Sigmoid colon (tissue), 7 donors: ENCODE measurements around the gene PLA2G12A. TPM values are rescaled to one million over a fixed set of nuclear protein-coding genes. Genes with fewer than 3 reads are reported as not detected.

ENCODE experiments used
- DNase-seq: peaks from one replicate; pipeline ENCODE4 v3.0.0-alpha.2; 2019
- H3K27ac ChIP-seq, 4 donors: fragments of 200-600 bp; sonication (generic); one replicate each; pipeline ENCODE4 v1.5.1; 2016 to 2019; ENCODE audit warnings: mild to moderate bottlenecking in 1 of 4
- H3K27me3 ChIP-seq, 3 donors: fragments of 200-600 bp; sonication (generic); one replicate each; pipeline ENCODE4 v1.5.1; 2019; ENCODE audit warnings: mild to moderate bottlenecking in 1 of 3
- H3K36me3 ChIP-seq, 4 donors: fragments of 200-600 bp; sonication (generic); one replicate each; pipeline ENCODE4 v1.5.1; 2016 to 2019
- H3K4me1 ChIP-seq, 4 donors: fragments of 200-600 bp; sonication (generic); one replicate each; pipeline ENCODE4 v1.5.1; 2017 to 2019
- H3K4me3 ChIP-seq, 4 donors: fragments of 200-600 bp; sonication (generic); one replicate each; pipeline ENCODE4 v1.5.1; 2017 to 2019; ENCODE audit warnings: mild to moderate bottlenecking in 2 of 4, moderate library complexity in 1 of 4
- H3K9me3 ChIP-seq, 4 donors: fragments of 200-600 bp in 3 of 4; sonication (generic) in 3 of 4; one replicate each; pipeline versions ENCODE4 v1.5.1 to v1.6.1; 2013 to 2019
- EP300 ChIP-seq, 4 donors: sonication (generic); formaldehyde crosslinking; IDR thresholded peaks; one replicate each; pipeline ENCODE4 v1.6.1; 2017; ENCODE audit warnings: antibody characterized with exemption in 4 of 4
- POLR2A ChIP-seq, 2 donors: fragments of 450-650 bp; IDR thresholded peaks; one replicate each; pipeline ENCODE4 v1.6.1; 2016; ENCODE audit warnings: antibody characterized with exemption in 2 of 2, mild to moderate bottlenecking in 2 of 2, moderate library complexity in 2 of 2
- POLR2AphosphoS5 ChIP-seq, 4 donors: sonication (generic); formaldehyde crosslinking; IDR thresholded peaks; one replicate each; pipeline ENCODE4 v1.6.1; 2017; ENCODE audit warnings: antibody characterized with exemption in 4 of 4
- WGBS, 2 donors: extraction: QIAGEN DNeasy Blood & Tissue Kit; methylation state at CpG; one replicate each; pipeline ENCODE4 v1.1.7; 2013; 5-methylcytosine and 5-hydroxymethylcytosine counted together
- intact Hi-C: fragments of 100-400 bp; cut with DNase I; formaldehyde crosslinking; loops from one replicate; pipeline ENCODE4 v1.15.1; 2023
- polyA plus RNA-seq, 3 donors: library from polyadenylated mRNA; stranded (reverse); fragments of 200-250 nt; gene quantifications; one replicate each; pipeline ENCODE4 v1.2.3, GENCODE V29; 2013
- total RNA-seq, 4 donors: library from RNA; depleted of rRNA; stranded (reverse); fragments of >200 nt; gene quantifications; one replicate each; pipeline ENCODE4 v1.1.0, GENCODE V29; 2016
- TF ChIP-seq, protein P1 (sequence below), 4 experiments: fragments of 450-650 bp in 3 of 4; fragments of 200-600 bp in 1 of 4; IDR thresholded peaks; one replicate each; pipeline ENCODE4 v1.5.1; 2016 to 2019; ENCODE audit warnings: antibody characterized with exemption in 4 of 4, mild to moderate bottlenecking in 3 of 4, moderate library complexity in 2 of 4
- donor health status: healthy with polysubstance abuse.
- donor health status: Bipolar disorder and iron deficiency.
- donor health status: healthy.

The PLA2G12A gene
- total and polyA plus RNA-seq, 7 donors = 6.6 to 94.8 (median 22.8) TPM

DNA sequence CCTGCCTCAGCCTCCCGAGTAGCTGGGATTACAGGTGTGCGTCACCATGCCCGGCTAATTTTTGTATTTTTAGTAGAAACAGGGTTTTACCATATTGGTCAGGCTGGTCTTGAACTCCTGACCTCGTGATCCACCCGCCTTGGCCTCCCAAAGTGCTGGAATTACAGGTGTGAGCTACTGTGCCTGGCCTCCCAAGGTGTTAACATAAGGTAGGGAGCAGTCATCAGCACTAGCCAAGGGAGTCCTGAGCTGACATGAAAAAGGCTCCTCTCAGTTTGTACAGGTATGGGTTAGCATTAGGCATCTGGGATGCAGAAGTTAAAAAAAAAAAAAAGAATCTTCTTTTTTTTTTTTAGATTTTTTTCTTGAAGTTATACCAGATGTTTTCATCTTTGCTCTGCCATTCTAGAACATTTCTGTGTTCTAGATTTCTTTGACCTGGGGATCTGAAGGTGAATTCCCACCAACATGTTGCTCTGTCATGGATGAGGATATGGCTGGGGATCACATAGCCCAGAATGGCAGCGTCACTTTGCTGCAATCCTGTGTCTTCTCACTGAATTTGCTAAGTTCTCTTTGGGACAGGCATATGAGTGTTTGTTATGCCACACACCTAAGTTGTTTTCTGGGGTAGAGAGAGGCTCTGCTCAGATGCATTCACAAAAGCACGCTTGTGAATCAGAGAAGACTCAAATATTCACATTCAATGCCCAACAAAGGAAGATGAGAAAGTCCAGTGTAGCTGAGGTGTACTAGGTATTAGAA, 24.4 kb upstream of the PLA2G12A start:
- no peak for TF ChIP-seq EP300 (IDR thresholded peaks at IDR 0.05)

GRCh38 chr4:109752525-109752924, 22.7 kb upstream of the PLA2G12A start:
- TF ChIP-seq EP300 (IDR thresholded peaks at IDR 0.05) (no peak), POLR2A (IDR thresholded peaks at IDR 0.05) (no peak), POLR2AphosphoS5 (IDR thresholded peaks at IDR 0.05) (no peak)
- TF ChIP-seq, protein P1, sequence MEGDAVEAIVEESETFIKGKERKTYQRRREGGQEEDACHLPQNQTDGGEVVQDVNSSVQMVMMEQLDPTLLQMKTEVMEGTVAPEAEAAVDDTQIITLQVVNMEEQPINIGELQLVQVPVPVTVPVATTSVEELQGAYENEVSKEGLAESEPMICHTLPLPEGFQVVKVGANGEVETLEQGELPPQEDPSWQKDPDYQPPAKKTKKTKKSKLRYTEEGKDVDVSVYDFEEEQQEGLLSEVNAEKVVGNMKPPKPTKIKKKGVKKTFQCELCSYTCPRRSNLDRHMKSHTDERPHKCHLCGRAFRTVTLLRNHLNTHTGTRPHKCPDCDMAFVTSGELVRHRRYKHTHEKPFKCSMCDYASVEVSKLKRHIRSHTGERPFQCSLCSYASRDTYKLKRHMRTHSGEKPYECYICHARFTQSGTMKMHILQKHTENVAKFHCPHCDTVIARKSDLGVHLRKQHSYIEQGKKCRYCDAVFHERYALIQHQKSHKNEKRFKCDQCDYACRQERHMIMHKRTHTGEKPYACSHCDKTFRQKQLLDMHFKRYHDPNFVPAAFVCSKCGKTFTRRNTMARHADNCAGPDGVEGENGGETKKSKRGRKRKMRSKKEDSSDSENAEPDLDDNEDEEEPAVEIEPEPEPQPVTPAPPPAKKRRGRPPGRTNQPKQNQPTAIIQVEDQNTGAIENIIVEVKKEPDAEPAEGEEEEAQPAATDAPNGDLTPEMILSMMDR (IDR thresholded peaks at IDR 0.05) = no peak
- WGBS, 2 donors = 0 to 65% methylated on average over 1 of the region's 1 CpG
- Histone ChIP-seq H3K27ac (no peak overlapping the region), H3K27me3 (no peaks in the 10 kb centered on the region), H3K36me3 (no peaks in the 10 kb centered on the region), H3K4me1 (no peaks in the 10 kb centered on the region), H3K4me3 (no peak overlapping the region), H3K9me3 (no peaks in the 10 kb centered on the region)
- no peak for DNase-seq
- intact Hi-C loops = no loop called here

More for the DNA sequence above, 24.4 kb upstream of the PLA2G12A start:
- DNase-seq = no peak
- intact Hi-C loops = no loop called here
- H3K4me3 ChIP-seq = no peak overlapping the region
- 83 to 92% methylated on average over 7 of the region's 7 CpGs for WGBS, 2 donors
- H3K36me3 ChIP-seq = no peaks in the 10 kb centered on the region
- H3K9me3 ChIP-seq = no peaks in the 10 kb centered on the region
- H3K27ac ChIP-seq = no peak overlapping the region
- H3K4me1 ChIP-seq = no peaks in the 10 kb centered on the region
- H3K27me3 ChIP-seq = no peaks in the 10 kb centered on the region

DNA sequence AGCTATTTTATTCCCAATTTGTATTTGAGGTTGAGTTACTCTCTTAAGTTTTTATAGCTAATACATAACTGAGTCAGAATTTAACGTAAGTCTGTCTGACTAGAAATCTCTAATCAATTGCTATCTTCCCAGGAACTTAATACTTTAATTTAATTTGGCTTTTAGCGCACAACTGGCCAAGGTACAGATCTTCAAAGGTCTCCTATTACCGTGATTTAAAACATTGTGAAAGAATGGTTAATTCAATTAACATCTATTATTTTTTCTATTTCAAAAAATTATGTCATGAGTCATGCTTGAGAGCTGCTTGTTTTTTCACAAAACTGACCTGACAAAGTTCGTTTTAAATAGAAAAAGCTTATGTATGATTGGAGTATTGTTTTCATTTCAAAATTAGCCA, 22.0 kb upstream of the PLA2G12A start:
- TF ChIP-seq EP300 (IDR thresholded peaks at IDR 0.05) = no peak
- no peak for TF ChIP-seq POLR2AphosphoS5 (IDR thresholded peaks at IDR 0.05)
- no peak for TF ChIP-seq POLR2A (IDR thresholded peaks at IDR 0.05)
- Histone ChIP-seq H3K4me3 (no peak overlapping the region), H3K4me1 (no peaks in the 10 kb centered on the region), H3K9me3 (no peaks in the 10 kb centered on the region), H3K36me3 (no peaks in the 10 kb centered on the region), H3K27ac (no peak overlapping the region), H3K27me3 (no peaks in the 10 kb centered on the region)
- no peak for DNase-seq
- WGBS, 2 donors = 93% methylated on average over 4 of the region's 4 CpGs
- intact Hi-C loops = no loop called here

DNA sequence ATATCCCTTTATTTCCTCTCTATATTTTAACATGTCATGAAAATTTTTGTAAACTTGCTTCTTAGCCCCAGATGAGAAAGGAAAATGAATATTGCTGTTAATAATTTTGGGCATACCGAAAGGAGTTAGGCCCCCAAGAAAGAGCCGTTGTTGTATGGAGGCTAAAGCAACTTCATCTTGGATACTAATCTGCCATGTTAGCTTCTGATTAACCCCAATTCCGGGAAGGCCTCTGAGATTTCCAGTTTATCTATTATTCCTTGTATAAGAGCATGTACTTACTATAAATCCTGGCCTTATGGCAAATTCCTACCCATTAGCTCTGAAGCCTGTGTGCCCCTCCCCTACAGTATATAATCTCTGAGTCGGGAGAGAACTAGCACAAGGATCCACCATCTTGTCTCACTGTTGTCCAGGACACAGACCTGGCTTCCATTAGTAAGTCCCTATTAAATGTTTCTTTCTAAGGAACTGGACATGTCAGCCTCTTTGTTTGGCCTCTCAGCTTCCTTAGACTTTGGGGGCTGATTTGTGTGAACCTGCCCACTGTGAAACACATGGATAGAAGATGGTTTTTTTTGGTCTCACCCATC, 20.9 kb upstream of the PLA2G12A start:
- H3K4me3 ChIP-seq = no peak overlapping the region
- no peaks in the 10 kb centered on the region for H3K36me3 ChIP-seq
- no peaks in the 10 kb centered on the region for H3K4me1 ChIP-seq
- DNase-seq = no peak
- H3K27ac ChIP-seq = no peak overlapping the region
- WGBS, 2 donors = 95% methylated on average over 4 of the region's 4 CpGs
- TF ChIP-seq, protein P1 (IDR thresholded peaks at IDR 0.05) = no peak
- no peak for TF ChIP-seq POLR2A (IDR thresholded peaks at IDR 0.05)
- no peak for TF ChIP-seq POLR2AphosphoS5 (IDR thresholded peaks at IDR 0.05)
- no peak for TF ChIP-seq EP300 (IDR thresholded peaks at IDR 0.05)
- no peaks in the 10 kb centered on the region for H3K9me3 ChIP-seq
- H3K27me3 ChIP-seq = no peaks in the 10 kb centered on the region
- intact Hi-C loops = no loop called here

- 82 to 87% methylated on average over 7 of the region's 7 CpGs for WGBS, 2 donors
- H3K4me1 ChIP-seq = no peaks in the 10 kb centered on the region
- no peak for DNase-seq
- no peaks in the 10 kb centered on the region for H3K27me3 ChIP-seq
- no peak for TF ChIP-seq POLR2A (IDR thresholded peaks at IDR 0.05)
- TF ChIP-seq, protein P1 (IDR thresholded peaks at IDR 0.05) = no peak
- TF ChIP-seq EP300 (IDR thresholded peaks at IDR 0.05) = no peak
- TF ChIP-seq POLR2AphosphoS5 (IDR thresholded peaks at IDR 0.05) = no peak
- H3K9me3 ChIP-seq = no peaks in the 10 kb centered on the region
- H3K27ac ChIP-seq = no peak overlapping the region
- intact Hi-C loops = no loop called here
- H3K36me3 ChIP-seq = no peaks in the 10 kb centered on the region
- H3K4me3 ChIP-seq = no peak overlapping the region
Measured at GRCh38 chr4:109749388-109750082, 19.7 kb upstream of the PLA2G12A start.
